ENCODE measurements around the gene ZNF391.

- TF ChIP-seq, protein P1, sequence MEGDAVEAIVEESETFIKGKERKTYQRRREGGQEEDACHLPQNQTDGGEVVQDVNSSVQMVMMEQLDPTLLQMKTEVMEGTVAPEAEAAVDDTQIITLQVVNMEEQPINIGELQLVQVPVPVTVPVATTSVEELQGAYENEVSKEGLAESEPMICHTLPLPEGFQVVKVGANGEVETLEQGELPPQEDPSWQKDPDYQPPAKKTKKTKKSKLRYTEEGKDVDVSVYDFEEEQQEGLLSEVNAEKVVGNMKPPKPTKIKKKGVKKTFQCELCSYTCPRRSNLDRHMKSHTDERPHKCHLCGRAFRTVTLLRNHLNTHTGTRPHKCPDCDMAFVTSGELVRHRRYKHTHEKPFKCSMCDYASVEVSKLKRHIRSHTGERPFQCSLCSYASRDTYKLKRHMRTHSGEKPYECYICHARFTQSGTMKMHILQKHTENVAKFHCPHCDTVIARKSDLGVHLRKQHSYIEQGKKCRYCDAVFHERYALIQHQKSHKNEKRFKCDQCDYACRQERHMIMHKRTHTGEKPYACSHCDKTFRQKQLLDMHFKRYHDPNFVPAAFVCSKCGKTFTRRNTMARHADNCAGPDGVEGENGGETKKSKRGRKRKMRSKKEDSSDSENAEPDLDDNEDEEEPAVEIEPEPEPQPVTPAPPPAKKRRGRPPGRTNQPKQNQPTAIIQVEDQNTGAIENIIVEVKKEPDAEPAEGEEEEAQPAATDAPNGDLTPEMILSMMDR (conservative IDR thresholded peaks at IDR 0.05; ENCODE audit: low read length) = no peak
- TF ChIP-seq EZH2phosphoT487 (IDR thresholded peaks at IDR 0.05; ENCODE audit: borderline replicate concordance) = no peak
These were observed 37.6 kb downstream of the ZNF391 start for GRCh38 chr6:27426045-27426620.

Measured in Loucy (cell line).